Measurements from ENCODE around the gene ECSCR. TPM values are rescaled to one million over a fixed set of nuclear protein-coding genes. Genes with fewer than 3 reads are reported as not detected.

Gene ECSCR
- total and polyA plus RNA-seq, 10 of the 15 experiments (the other 5 are each of a cell fraction or from before 2014, with no cell fraction given), result 0.15 to 0.83 (median 0.23) TPM; not detected in 3

DNA sequence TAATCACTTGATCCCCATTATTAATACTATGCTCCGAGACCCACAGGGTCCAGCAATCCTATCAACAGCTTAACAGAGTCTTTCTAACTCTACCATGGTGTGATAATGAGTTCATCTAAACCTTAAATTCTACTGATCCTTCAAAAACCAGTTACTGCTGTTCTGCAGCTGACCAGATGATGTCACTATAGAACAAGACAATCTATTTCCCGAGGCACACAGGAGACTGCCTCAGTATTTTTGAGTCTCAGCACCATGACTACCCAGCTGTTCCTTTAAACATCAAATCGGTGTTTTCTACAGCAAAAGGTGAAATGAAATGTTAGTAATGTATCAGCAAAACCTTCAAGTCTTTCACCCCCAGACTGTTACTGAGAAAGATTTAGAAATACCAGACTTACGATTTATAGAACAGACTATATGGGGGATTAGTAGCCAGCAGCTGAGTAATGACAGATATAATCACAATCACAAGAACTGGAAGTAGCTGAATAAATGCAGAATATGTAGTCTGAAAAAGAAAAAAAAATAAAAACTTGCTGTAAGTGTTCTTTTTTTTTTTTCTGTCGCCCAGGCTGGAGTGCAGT, 40.1 kb downstream of the ECSCR start (continued):
- TF ChIP-seq NRF1 (conservative IDR thresholded peaks at IDR 0.05; ENCODE audit: low read depth, low read length) (no peak), SMC3 (IDR thresholded peaks at IDR 0.05; ENCODE audit: borderline replicate concordance, low read length) (peak; percentile 98), KDM1A (IDR thresholded peaks at IDR 0.05; ENCODE audit: borderline replicate concordance) (no peak), E4F1 (IDR thresholded peaks at IDR 0.05; ENCODE audit: borderline replicate concordance, partially characterized antibody) (no peak), RBBP5 (conservative IDR thresholded peaks at IDR 0.05) (no peak), CTCF (IDR thresholded peaks at IDR 0.05 in 2 of 3, conservative IDR thresholded peaks at IDR 0.05 in 1 of 3; ENCODE audit: control insufficient read depth in 2 of 3, extremely low read depth in 1 of 3, insufficient read depth in 1 of 3, low read depth in 3 of 3, low read length in 3 of 3) (peak; percentile 85 to 95 (median 94)), RUNX3 (IDR thresholded peaks at IDR 0.05; ENCODE audit: low read length) (0 out of 2 replicates have a peak, but pooled peaks have one; percentile 16), NR2C2 (IDR thresholded peaks at IDR 0.05; ENCODE audit: borderline replicate concordance, control insufficient read depth, insufficient read length, low read depth) (no peak), RFX5 (IDR thresholded peaks at IDR 0.05; ENCODE audit: low read depth, low read length) (no peak), EGR1 (IDR thresholded peaks at IDR 0.05; ENCODE audit: borderline replicate concordance in 1 of 2, low read depth in 2 of 2, low read length in 2 of 2) (no peak), ATF2 (IDR thresholded peaks at IDR 0.05; ENCODE audit: low read length) (no peak), FOXM1 (IDR thresholded peaks at IDR 0.05; ENCODE audit: low read depth, low read length) (peak; percentile 66; the same call in 1 of the 2 replicates), NFXL1 (IDR thresholded peaks at IDR 0.05; ENCODE audit: borderline replicate concordance) (no peak)
- TF ChIP-seq, protein P1, sequence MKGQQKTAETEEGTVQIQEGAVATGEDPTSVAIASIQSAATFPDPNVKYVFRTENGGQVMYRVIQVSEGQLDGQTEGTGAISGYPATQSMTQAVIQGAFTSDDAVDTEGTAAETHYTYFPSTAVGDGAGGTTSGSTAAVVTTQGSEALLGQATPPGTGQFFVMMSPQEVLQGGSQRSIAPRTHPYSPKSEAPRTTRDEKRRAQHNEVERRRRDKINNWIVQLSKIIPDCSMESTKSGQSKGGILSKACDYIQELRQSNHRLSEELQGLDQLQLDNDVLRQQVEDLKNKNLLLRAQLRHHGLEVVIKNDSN (IDR thresholded peaks at IDR 0.05; ENCODE audit: borderline replicate concordance, extremely low read length, insufficient read depth, low read depth, low read length), result no peak

Measured in GM12878 (cell line).